Fibroblast of skin of scalp (primary cell): ENCODE results near the gene ATP23.

Experiments used
- DNase-seq: peaks from one replicate; pipeline ENCODE4 v3.0.0-alpha.2; 2013

The ATP23 gene

GRCh38 chr12:57908511-57908910 is 32.9 kb upstream of the ATP23 start:
- no peak for DNase-seq

GRCh38 chr12:57909056-57909455 is 32.3 kb upstream of the ATP23 start:
- no peak for DNase-seq

- DNase-seq, result no peak
These were observed 31.8 kb upstream of the ATP23 start for GRCh38 chr12:57909611-57910010.

GRCh38 chr12:57918147-57918546 is 23.2 kb upstream of the ATP23 start:
- no peak for DNase-seq

- DNase-seq, result no peak
These were observed 14.3 kb upstream of the ATP23 start for GRCh38 chr12:57927086-57927485.

- peak; percentile 8 for DNase-seq
These were observed 12.1 kb upstream of the ATP23 start for GRCh38 chr12:57929092-57929830.

GRCh38 chr12:57934819-57935218 is 6.5 kb upstream of the ATP23 start:
- no peak for DNase-seq

- DNase-seq, result no peak
These were observed 6.0 kb upstream of the ATP23 start for GRCh38 chr12:57935331-57935730.

- DNase-seq, result peak; percentile 92
These were observed 5.4 kb upstream of the ATP23 start for GRCh38 chr12:57935839-57936512.

GRCh38 chr12:57936513-57936883 is 4.9 kb upstream of the ATP23 start:
- DNase-seq, result no peak

- no peak for DNase-seq
These were observed 2.1 kb upstream of the ATP23 start for GRCh38 chr12:57939291-57939690.

GRCh38 chr12:57940052-57940914 is 1.1 kb upstream of the ATP23 start:
- DNase-seq, result no peak

- no peak for DNase-seq
These were observed 527 bp upstream of the ATP23 start for GRCh38 chr12:57940915-57941164.

- no peak for DNase-seq
These were observed 2.2 kb downstream of the ATP23 start for GRCh38 chr12:57943438-57944080.

GRCh38 chr12:57944313-57945023 is 3.1 kb downstream of the ATP23 start:
- DNase-seq, result no peak

- no peak for DNase-seq
These were observed 11.4 kb downstream of the ATP23 start for GRCh38 chr12:57952766-57953165.

GRCh38 chr12:57954768-57955167 is 13.4 kb downstream of the ATP23 start:
- DNase-seq, result no peak

GRCh38 chr12:57958061-57958657 is 16.8 kb downstream of the ATP23 start:
- DNase-seq, result no peak

GRCh38 chr12:57964421-57964820 is 23.1 kb downstream of the ATP23 start:
- DNase-seq, result no peak

- no peak for DNase-seq
These were observed 24.4 kb downstream of the ATP23 start for GRCh38 chr12:57965766-57966165.

- no peak for DNase-seq
These were observed 25.2 kb downstream of the ATP23 start for GRCh38 chr12:57966536-57966935.
